A673 (cell line): ENCODE results near the gene ZDHHC22. TPM values are rescaled to one million over a fixed set of nuclear protein-coding genes. Genes with fewer than 3 reads are reported as not detected.

ENCODE experiments used
- BruUV-seq: library from RNA; stranded (reverse); fragments of 400-500 nt; replicated peaks from 2 replicates; lab custom pipeline; 2021; lab: Mats Ljungman, UMichigan
- CTCF ChIA-PET: fragments of 300-600 bp; sonication (Branson Sonifier 250); formaldehyde crosslinking; loops from one replicate; lab custom pipeline; 2022; ENCODE audit warnings: antibody characterized with exemption; lab: Charles Lee
- POLR2A ChIA-PET: fragments of 300-600 bp; sonication (Branson Sonifier 250); formaldehyde crosslinking; loops from one replicate; lab custom pipeline; 2022; ENCODE audit warnings: antibody characterized with exemption; ENCODE audit not compliant: low non-redundant PET; lab: Charles Lee
- DNase-seq: peaks from one replicate; pipeline ENCODE4 v3.0.0-alpha.2; 2015; ENCODE audit warnings: low spot score
- H3K27ac ChIP-seq: fragments of 200-600 bp; sonication (generic); 2 replicates; pipeline ENCODE4 v1.5.1; 2016; ENCODE audit warnings: mixed run types, low read depth, mild to moderate bottlenecking, mixed read lengths, antibody characterized with exemption, low read length; ENCODE audit not compliant: poor library complexity, severe bottlenecking
- H3K27me3 ChIP-seq: fragments of 200-600 bp; sonication (generic); replicated peaks from 2 replicates; pipeline ENCODE4 v1.6.1; 2017; ENCODE audit warnings: mixed run types, low read depth, mild to moderate bottlenecking, mixed read lengths, antibody characterized with exemption, low read length; ENCODE audit not compliant: insufficient read depth, poor library complexity
- H3K36me3 ChIP-seq: fragments of 200-600 bp; sonication (generic); 2 replicates; pipeline ENCODE4 v1.6.1; 2016; ENCODE audit warnings: mixed run types, mild to moderate bottlenecking, mixed read lengths, antibody characterized with exemption, low read length; ENCODE audit not compliant: insufficient read depth, poor library complexity, severe bottlenecking
- H3K4me1 ChIP-seq: fragments of 200-600 bp; sonication (generic); 2 replicates; pipeline ENCODE4 v1.6.1; 2017; ENCODE audit warnings: mixed run types, mild to moderate bottlenecking, mixed read lengths, antibody characterized with exemption, low read length; ENCODE audit not compliant: insufficient read depth, poor library complexity, severe bottlenecking
- H3K4me3 ChIP-seq: fragments of 200-600 bp; sonication (generic); 2 replicates; pipeline ENCODE4 v1.5.1; 2016; ENCODE audit warnings: low read depth, mixed run types, mild to moderate bottlenecking, mixed read lengths, low read length; ENCODE audit not compliant: poor library complexity, severe bottlenecking
- H3K9me3 ChIP-seq: fragments of 200-600 bp; sonication (generic); 2 replicates; pipeline ENCODE4 v1.6.1; 2016; ENCODE audit warnings: mixed run types, low read depth, mild to moderate bottlenecking, mixed read lengths, antibody characterized with exemption, low read length; ENCODE audit not compliant: poor library complexity, severe bottlenecking
- CTCF ChIP-seq: fragments of 300-800, 200-600 bp; sonication (generic); conservative IDR thresholded peaks from 2 replicates; pipeline ENCODE4 v1.5.1; 2017; ENCODE audit warnings: low read depth, mild to moderate bottlenecking, antibody characterized with exemption, low read length, moderate library complexity, mixed read lengths
- EZH2 ChIP-seq: fragments of 200-600 bp; sonication (generic); IDR thresholded peaks from 2 replicates; pipeline ENCODE4 v1.6.1; 2017; ENCODE audit warnings: borderline replicate concordance, low read depth, mild to moderate bottlenecking, mixed read lengths, antibody characterized with exemption, low read length; ENCODE audit not compliant: poor library complexity, severe bottlenecking
- intact Hi-C: fragments of 100-400 bp; cut with micrococcal nuclease; formaldehyde crosslinking; loops from one replicate; pipeline ENCODE4 v1.10.0; 2022; ENCODE audit not compliant: unreplicated experiment
- total RNA-seq: library from RNA; stranded (reverse); gene quantifications from 2 replicates; pipeline ENCODE4 v1.2.3, GENCODE V29; 2021

Gene ZDHHC22
- total RNA-seq, 1 experiment from 2014 or later = 0.60 TPM

GRCh38 chr14:77148510-77149231 is 7.1 kb upstream of the ZDHHC22 start:
- intact Hi-C loops = no loop called here
- Histone ChIP-seq H3K4me1 (no peaks in the 10 kb centered on the region), H3K36me3 (no peaks in the 10 kb centered on the region), H3K4me3 (no peak overlapping the region), H3K9me3 (no peaks in the 10 kb centered on the region), H3K27me3 (peaks cover 54% of the 10 kb centered on the region), H3K27ac (no peak overlapping the region)
- TF ChIP-seq CTCF = no peak
- TF ChIP-seq EZH2 = no peak
- DNase-seq = no peak
- ChIA-PET POLR2A (interaction anchor here (0.7 kb wide), 1 partner anchor 1467 kb away, joined by 10 read pairs; no protein-coding TSS in a partner anchor), CTCF (no interaction called here)
- BruUV-seq = no TSS peak

DNA sequence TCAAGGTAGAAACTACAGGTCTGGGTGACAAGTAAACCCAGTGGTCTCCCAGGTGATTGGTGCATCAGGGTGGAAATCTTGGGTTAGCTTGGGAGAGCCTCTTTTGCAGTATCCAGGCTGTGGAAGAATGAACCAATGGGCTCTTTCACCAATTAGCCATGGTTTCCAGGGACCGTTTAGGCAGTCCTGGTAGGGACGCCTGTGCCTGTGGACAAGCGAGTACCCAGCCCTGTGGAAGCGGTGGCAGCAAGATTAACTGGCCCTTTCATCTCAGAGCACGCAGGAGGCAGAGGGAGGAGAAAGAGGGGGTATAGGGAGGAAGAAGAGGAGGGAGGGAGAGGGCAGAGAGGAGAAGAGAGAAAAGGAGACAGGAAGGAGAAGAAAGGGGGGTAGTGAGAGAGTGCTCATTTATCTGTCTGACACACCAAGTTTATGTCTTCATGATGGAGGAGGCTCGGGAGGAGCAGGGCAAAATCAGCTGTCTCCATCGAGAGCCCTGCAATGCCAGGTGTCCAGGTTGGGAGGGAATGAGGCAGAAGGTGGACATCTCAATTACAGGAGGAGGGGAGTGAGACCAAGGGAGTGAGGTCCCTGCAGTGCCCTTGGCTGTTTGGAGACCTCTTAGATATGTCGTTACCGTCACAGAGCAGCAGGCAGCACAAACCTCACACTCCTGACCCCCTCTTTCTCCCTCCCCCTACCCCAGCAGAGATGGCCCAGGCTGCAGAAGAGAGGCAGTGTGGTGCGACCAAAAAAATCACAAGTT is 4.6 kb upstream of the ZDHHC22 start:
- H3K27me3 ChIP-seq = peaks cover 76% of the 10 kb centered on the region
- peaks cover 6% of the 10 kb centered on the region for H3K4me1 ChIP-seq
- H3K36me3 ChIP-seq = no peaks in the 10 kb centered on the region
- no TSS peak for BruUV-seq
- no peak for DNase-seq
- POLR2A ChIA-PET = no interaction called here
- no peak overlapping the region for H3K27ac ChIP-seq
- no peaks in the 10 kb centered on the region for H3K9me3 ChIP-seq
- intact Hi-C loops = no loop called here
- CTCF ChIA-PET = no interaction called here
- no peak for TF ChIP-seq EZH2
- no peak for TF ChIP-seq CTCF
- H3K4me3 ChIP-seq = no peak overlapping the region

- peaks cover 70% of the 10 kb centered on the region for H3K27me3 ChIP-seq
Measured at GRCh38 chr14:77144412-77145115, 3.0 kb upstream of the ZDHHC22 start.

More at GRCh38 chr14:77144412-77145115, 3.0 kb upstream of the ZDHHC22 start:
- Histone ChIP-seq H3K4me3 (no peak overlapping the region), H3K4me1 (peaks cover 6% of the 10 kb centered on the region), H3K9me3 (no peaks in the 10 kb centered on the region), H3K36me3 (no peaks in the 10 kb centered on the region), H3K27ac (no peak overlapping the region)
- TF ChIP-seq EZH2 = no peak
- TF ChIP-seq CTCF = no peak
- CTCF ChIA-PET = no interaction called here
- DNase-seq = no peak
- no TSS peak for BruUV-seq
- POLR2A ChIA-PET = no interaction called here
- intact Hi-C loops = no loop called here
